GM06990 (cell line): ENCODE data around the gene RASSF3.
"Not testable (repeated sequence)": the region's sequence is repeated elsewhere in the genome, so short reads cannot be mapped to it uniquely, and the experiment has no call there.

Experiments
- DNase-seq: peaks from one replicate; pipeline ENCODE4 v3.0.0-alpha.2; 2011; ENCODE audit not compliant: insufficient read length; ENCODE audit errors: extremely low read depth
- H3K27me3 ChIP-seq: replicated peaks from 2 replicates; pipeline ENCODE4 v1.6.0; 2011; ENCODE audit warnings: low read length; ENCODE audit not compliant: control insufficient read depth, insufficient read depth
- H3K36me3 ChIP-seq: 2 replicates; pipeline ENCODE4 v1.5.1; 2011; ENCODE audit warnings: low read length; ENCODE audit not compliant: control insufficient read depth, insufficient read depth
- H3K4me3 ChIP-seq: replicated peaks from 2 replicates; pipeline ENCODE4 v1.5.1; 2011; ENCODE audit warnings: low read depth, mild to moderate bottlenecking, control low read depth, low read length
- CTCF ChIP-seq: IDR thresholded peaks from 2 replicates; pipeline ENCODE4 v1.5.1; 2011; ENCODE audit warnings: low read length, control low read depth, mild to moderate bottlenecking, inconsistent platforms; ENCODE audit not compliant: insufficient read depth, poor library complexity, severe bottlenecking

Gene RASSF3

GRCh38 chr12:64649487-64649886 lies 39.2 kb downstream of the RASSF3 start:
- no peak for TF ChIP-seq CTCF
- H3K4me3 ChIP-seq: no peak overlapping the region
- no peaks in the 10 kb centered on the region for H3K27me3 ChIP-seq
- no peaks in the 10 kb centered on the region; the same call in 1 of the 2 replicates for H3K36me3 ChIP-seq
- no peak for DNase-seq

GRCh38 chr12:64650762-64651161 lies 40.5 kb downstream of the RASSF3 start:
- TF ChIP-seq CTCF: no peak
- no peak for DNase-seq
- Histone ChIP-seq H3K36me3 (no peaks in the 10 kb centered on the region; the same call in 1 of the 2 replicates), H3K27me3 (no peaks in the 10 kb centered on the region), H3K4me3 (no peak overlapping the region)

GRCh38 chr12:64652346-64652745 lies 42.1 kb downstream of the RASSF3 start:
- no peak for TF ChIP-seq CTCF
- no peak for DNase-seq
- Histone ChIP-seq H3K27me3 (no peaks in the 10 kb centered on the region), H3K4me3 (no peak overlapping the region), H3K36me3 (no peaks in the 10 kb centered on the region; the same call in 1 of the 2 replicates)

GRCh38 chr12:64653123-64653522 lies 42.8 kb downstream of the RASSF3 start:
- no peaks in the 10 kb centered on the region; the same call in 1 of the 2 replicates for H3K36me3 ChIP-seq
- H3K4me3 ChIP-seq: no peak overlapping the region
- no peak for DNase-seq
- no peak for TF ChIP-seq CTCF
- H3K27me3 ChIP-seq: no peaks in the 10 kb centered on the region

GRCh38 chr12:64653907-64654306 lies 43.6 kb downstream of the RASSF3 start:
- H3K4me3 ChIP-seq, DNase-seq, H3K36me3 ChIP-seq, H3K27me3 ChIP-seq: not testable (repeated sequence)

- H3K36me3 ChIP-seq: no peaks in the 10 kb centered on the region; the same call in 1 of the 2 replicates
These were observed 44.8 kb downstream of the RASSF3 start for GRCh38 chr12:64655141-64655540.

More at GRCh38 chr12:64655141-64655540, 44.8 kb downstream of the RASSF3 start:
- no peak for TF ChIP-seq CTCF
- H3K4me3 ChIP-seq: no peak overlapping the region
- no peak for DNase-seq
- no peaks in the 10 kb centered on the region for H3K27me3 ChIP-seq
